Activated CD8-positive, alpha-beta memory T cell treated with anti-CD3 and anti-CD28 coated beads for 36 hours (primary cell): Measurements from ENCODE around the gene ELSPBP1. TPM values are rescaled to one million over a fixed set of nuclear protein-coding genes. Genes with fewer than 3 reads are reported as not detected.
"Not testable (repeated sequence)": the region's sequence is repeated elsewhere in the genome, so short reads cannot be mapped to it uniquely, and the experiment has no call there.

ENCODE experiments used
- CTCF ChIA-PET: fragments of 350-600 bp; sonication (Branson Sonifier 250); formaldehyde crosslinking; loops from one replicate; lab custom pipeline; 2021; ENCODE audit warnings: antibody characterized with exemption; lab: Charles Lee
- POLR2A ChIA-PET: fragments of 350-600 bp; sonication (Branson Sonifier 250); formaldehyde crosslinking; loops from one replicate; lab custom pipeline; 2021; ENCODE audit warnings: antibody characterized with exemption; lab: Charles Lee
- total RNA-seq, 2 experiments: library from RNA; stranded (reverse); gene quantifications; one replicate each; pipeline ENCODE4 v1.2.3, GENCODE V29; 2021

ELSPBP1 gene
- total RNA-seq = not detected

DNA sequence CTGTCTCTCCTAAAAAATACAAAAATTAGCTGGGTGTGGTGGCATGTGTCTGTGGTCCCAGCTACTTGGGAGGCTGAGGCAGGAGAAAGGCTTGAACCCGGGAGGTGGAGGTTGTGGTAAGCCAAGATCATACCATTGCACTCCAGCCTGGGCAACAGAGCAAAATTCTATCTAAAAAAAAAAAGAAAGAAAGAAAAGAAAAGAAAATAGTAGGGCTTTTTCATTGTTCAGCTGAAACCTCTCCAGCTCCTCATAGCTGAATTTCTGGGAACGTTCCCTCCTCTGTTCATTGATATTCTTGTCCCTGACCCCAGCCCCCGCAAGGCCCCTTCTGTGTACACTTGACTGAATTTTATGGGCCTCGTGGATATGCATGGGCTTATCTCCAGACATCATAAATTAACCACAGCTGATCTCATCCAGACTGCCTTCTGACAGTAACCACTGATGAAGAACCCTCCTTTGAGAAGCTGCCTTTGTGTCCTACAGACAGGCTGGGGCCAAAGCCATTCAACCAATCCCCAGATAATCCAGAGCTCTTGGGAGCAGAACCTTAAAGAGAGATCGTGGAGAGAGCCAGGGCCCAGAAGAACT, at the start of gene ELSPBP1:
Gene ELSPBP1, plus strand, starts transcription at position 424 of the 594 bp plus-strand sequence. CDS start 14,036 bp downstream, outside the sequence.
- CTCF ChIA-PET = interaction anchor here (0.6 kb wide), 1 partner anchor 14 kb away, joined by 3 read pairs; no protein-coding TSS in a partner anchor
- POLR2A ChIA-PET = no interaction called here

DNA sequence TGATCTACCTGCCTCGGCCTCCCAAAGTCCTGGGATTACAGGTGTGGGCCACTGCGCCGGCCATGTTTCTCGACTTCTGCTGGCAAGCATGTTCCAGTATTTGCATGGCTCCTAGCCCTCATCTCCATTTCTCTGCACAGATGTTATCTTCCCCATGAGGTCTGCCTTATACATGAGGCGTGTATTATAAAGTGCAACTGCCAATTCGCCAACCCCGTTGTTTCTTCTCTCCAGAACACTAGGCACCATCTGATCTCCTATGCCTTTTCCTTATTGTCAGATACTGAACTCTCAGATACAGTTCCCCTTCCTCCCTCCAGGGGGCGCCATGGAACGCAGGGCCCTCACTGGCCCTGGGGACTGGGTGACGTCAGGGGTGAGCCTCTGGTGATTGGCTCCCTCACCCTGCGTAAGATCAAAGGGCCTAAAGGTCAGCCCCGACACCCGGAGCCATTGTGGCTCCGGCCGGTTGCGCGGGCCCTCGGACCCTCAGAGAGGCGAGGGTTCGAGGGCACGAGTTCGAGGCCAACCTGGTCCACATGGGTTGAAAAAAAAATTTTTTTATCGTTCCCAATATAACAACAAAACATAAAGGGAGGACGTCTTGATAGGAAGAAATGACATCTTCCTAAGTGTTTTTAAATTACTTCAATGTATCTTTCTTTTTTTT, 44.4 kb upstream of the ELSPBP1 start:
- CTCF ChIA-PET, POLR2A ChIA-PET: not testable (repeated sequence)

GRCh38 chr19:47952132-47952531, 42.3 kb upstream of the ELSPBP1 start:
- CTCF ChIA-PET, POLR2A ChIA-PET: not testable (repeated sequence)

DNA sequence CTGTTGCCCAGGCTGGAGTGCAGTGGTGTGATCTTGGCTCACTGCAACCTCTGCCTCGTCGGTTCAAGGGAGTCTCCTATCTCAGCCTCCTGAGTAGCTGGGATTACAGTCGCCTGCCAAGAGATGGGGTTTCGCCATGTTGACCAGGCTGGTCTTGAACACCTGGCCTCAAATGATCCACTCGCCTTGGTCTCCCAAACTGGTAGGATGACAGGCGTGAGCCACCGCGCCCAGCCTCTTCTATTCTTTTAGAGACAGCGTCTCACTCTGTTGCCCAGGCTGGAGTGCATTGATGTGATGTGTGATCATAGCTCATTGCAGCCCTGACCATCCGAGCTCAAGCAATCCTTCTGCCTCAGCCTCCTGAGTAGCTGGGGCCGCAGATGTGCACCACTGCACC, 38.5 kb upstream of the ELSPBP1 start:
- CTCF ChIA-PET, POLR2A ChIA-PET: not testable (repeated sequence)

DNA sequence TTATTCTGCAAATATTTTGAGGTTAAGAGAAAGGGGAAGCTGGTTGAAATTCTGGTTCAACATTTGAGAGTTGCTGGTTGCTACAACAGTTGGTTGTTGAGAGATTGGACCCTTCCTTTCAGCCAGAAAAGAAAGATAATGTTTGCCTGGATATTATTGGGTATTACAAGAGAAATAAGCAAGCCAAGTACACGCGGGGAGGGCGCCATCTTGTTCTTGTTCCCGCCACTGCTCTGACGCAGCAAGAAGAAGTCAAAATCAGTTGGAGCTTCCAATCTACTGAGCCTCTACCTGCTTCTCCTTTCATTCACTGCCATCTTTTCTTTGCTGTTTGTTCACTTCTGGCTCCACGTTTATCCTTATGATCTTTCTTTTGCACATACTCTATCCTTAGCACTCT, 20.9 kb upstream of the ELSPBP1 start:
- ChIA-PET POLR2A (no interaction called here), CTCF (interaction anchor here (1.0 kb wide), 1 partner anchor 134 kb away, joined by 3 read pairs; no protein-coding TSS in a partner anchor)

DNA sequence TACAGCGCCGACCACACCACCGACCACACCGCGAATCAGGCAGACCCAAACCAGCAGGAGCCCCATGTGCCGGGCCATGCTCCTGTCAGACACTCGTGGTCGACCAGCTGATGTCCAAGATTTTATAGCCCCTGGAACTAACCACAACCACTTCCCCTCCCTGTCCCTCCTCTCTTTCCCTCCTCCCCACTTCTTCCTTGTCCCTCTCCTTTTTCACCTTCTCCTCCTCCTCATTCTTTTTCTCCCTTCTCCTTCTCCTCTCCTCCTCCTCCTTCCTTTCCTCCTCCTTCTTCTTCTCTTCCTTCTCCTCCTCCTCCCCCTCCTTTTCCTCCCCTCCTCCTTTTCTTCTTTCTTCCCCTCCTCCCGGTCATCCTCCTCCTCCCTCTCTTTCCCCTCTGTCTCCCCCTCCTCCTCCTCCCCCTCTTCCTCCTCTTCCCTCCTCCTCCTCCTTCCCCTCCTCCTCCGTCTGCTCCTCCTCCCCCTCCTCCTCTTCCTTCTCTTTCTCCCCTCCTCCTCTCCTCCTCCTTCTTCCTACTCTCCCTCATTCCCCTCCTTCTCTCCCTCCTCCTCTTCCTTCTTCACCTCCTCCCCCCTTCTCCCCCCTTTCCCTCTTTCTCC, 3.1 kb upstream of the ELSPBP1 start:
- CTCF ChIA-PET = no interaction called here
- POLR2A ChIA-PET = no interaction called here

GRCh38 chr19:47992070-47992469, 2.4 kb upstream of the ELSPBP1 start, which contains the start of gene BSPH1:
BSPH1 (minus strand) TSS chr19:47992170; CDS start chr19:47992081, 89 bp downstream.
- ChIA-PET CTCF (no interaction called here), POLR2A (no interaction called here)

- ChIA-PET POLR2A (no interaction called here), CTCF (no interaction called here)
These were observed 1.8 kb downstream of the ELSPBP1 start for GRCh38 chr19:47996230-47996727.

GRCh38 chr19:47998800-47999199, 4.4 kb downstream of the ELSPBP1 start:
- ChIA-PET CTCF (no interaction called here), POLR2A (no interaction called here)

- CTCF ChIA-PET = interaction anchor here (0.6 kb wide), 1 partner anchor 442 kb away, joined by 3 read pairs; no protein-coding TSS in a partner anchor
- POLR2A ChIA-PET = no interaction called here
These were observed 6.4 kb downstream of the ELSPBP1 start for GRCh38 chr19:48000846-48001245.

GRCh38 chr19:48004236-48004635, 9.8 kb downstream of the ELSPBP1 start:
- ChIA-PET CTCF (no interaction called here), POLR2A (no interaction called here)

DNA sequence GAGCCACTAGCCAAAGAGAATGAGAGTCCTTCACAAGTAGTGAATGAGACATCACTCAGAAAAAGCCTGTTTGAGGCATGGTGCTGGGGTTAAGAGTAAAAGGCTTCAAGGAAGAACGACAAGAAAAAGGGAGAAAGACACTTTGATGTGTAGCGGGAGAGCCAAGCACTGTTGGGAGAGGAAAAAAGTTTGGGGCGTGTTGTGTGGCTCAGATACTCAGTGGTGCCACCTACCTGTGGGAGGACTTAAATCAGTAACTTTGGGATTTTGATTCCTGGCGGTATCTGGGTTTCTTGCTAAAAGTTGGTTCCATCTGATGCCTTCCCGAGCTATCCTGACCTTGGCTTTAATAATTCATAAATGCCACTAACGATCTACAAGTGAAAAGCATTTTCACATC, 12.3 kb downstream of the ELSPBP1 start:
- CTCF ChIA-PET = no interaction called here
- POLR2A ChIA-PET = no interaction called here

DNA sequence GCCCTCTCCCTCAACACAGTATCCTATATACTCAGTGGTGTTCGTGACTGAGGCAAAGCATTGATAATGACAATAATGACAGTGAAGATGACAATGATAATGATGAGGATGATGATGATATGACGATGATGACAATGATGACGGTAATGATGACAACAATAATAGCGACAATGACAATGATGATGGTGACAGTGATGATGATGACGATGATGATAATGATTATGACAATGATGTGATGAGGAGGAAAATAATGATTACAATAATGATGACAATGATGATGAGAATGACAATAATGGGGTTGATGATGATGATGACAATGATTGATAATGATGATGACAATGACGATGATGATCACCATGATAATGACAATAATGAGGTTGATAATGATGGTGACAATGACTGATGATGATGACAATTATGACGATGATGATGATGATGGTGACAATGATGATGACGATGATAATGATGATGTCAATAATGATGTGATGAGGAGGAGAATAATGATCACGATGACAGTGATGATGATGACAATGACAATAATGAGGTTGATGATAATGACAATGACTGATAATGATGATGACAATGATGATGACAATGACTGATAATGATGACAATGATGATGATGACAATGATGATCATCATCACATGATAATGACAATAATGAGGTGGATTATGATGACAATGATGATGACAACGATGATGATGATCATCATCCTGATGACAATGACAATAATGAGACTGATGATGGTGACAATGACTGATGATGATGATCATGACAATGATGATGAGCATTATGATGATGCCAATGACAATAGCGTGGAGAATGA, 16.7 kb downstream of the ELSPBP1 start:
- POLR2A ChIA-PET = no interaction called here
- CTCF ChIA-PET = no interaction called here

DNA sequence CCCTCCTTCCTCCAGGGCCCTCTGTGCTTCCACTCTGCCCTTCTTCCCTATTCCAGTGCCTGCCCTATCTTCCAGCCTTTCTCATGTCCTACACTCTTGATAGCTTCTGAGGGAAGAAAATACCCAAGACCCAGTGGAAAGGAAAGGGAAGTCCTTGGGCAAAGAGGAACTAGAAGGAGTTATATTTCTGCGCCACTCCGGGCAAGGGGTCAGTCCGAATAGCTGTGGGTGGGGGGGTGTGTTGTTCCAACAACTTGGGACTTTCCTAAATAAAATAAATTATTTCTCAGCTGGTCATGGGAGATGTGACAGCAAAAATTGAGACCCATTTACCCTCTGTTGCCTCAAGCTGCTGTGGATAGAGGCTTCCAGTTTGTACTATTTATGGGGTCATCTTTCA, 26.3 kb downstream of the ELSPBP1 start:
- ChIA-PET POLR2A (no interaction called here), CTCF (no interaction called here)

- ChIA-PET CTCF (interaction anchor here (0.6 kb wide), 1 partner anchor 208 kb away, joined by 3 read pairs; no protein-coding TSS in a partner anchor), POLR2A (no interaction called here)
These were observed 28.6 kb downstream of the ELSPBP1 start for GRCh38 chr19:48023011-48023410.

GRCh38 chr19:48023518-48023917, 29.1 kb downstream of the ELSPBP1 start:
- POLR2A ChIA-PET = no interaction called here
- CTCF ChIA-PET = no interaction called here

DNA sequence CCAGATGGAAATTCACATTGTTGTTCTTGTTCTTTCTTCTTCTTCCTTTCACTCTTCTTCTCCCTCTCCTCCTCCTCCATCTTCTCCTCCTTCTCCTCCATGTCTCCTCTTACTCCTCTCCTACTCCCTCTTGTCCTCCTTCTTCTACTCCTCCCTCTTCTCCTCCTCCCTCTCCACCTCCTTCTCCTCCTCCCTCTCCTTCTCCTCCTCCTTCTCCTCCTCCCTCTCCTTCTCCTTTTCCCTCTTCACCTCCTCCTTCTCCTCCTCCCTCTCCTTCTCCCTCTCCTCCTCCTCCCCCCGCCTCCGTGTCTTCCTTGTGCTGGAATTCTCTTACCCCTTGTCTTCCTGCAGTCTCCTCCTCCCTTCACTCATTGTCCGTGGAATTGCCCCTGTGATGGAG, 31.0 kb downstream of the ELSPBP1 start:
- ChIA-PET CTCF (no interaction called here), POLR2A (no interaction called here)

GRCh38 chr19:48029431-48029830, 35.0 kb downstream of the ELSPBP1 start:
- ChIA-PET CTCF (no interaction called here), POLR2A (interaction anchor here (0.6 kb wide), 1 partner anchor 1422 kb away, joined by 3 read pairs; no protein-coding TSS in a partner anchor)

DNA sequence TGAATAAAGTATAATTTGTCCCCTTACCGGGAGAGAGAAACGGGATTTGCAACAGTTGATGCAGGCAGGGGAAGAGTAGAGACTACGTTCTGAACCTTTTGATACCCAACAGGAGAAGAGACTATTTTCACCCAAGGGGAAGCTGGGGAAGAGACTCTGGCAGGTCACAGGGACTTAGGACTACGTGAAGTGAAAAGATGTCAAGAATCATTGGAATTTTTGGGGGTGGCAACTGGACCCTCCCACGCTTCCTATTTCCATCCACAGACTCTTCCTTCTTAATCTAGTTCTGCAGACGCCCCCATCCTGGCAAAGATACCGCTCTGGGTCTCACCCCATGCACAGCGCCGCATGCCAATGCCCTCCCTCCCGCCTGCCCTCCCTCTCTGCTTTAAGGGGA, 35.6 kb downstream of the ELSPBP1 start:
- CTCF ChIA-PET = no interaction called here
- POLR2A ChIA-PET = no interaction called here
